Smooth muscle cell of the brain vasculature (primary cell): ENCODE results near the gene BMP8A.
"Not testable (repeated sequence)": the region's sequence is repeated elsewhere in the genome, so short reads cannot be mapped to it uniquely, and the experiment has no call there.

Source experiments
- DNase-seq: peaks from one replicate; pipeline ENCODE4 v3.0.0-alpha.2; 2012; ENCODE audit warnings: low read depth, low spot score

BMP8A gene

DNA sequence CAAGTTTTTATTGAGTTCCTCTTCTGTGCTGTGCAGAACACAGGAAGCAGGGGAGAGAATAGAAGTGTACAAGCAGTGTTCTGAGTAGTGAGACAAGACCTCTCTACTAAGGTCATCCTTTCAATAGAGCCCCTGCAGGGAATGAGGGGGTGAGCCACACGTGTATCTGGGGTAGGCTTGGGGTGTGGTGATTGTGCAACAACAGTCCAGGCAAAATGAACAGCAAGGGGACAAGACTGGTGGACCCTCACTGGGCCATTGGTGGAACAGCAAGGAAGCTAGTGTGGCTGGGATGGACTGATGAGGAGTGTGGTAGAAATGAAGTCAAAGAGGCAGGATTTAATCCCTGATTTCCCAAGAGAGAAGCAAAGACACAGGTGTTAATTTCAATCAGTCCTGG is 8.2 kb upstream of the BMP8A start:
- DNase-seq: no peak

DNA sequence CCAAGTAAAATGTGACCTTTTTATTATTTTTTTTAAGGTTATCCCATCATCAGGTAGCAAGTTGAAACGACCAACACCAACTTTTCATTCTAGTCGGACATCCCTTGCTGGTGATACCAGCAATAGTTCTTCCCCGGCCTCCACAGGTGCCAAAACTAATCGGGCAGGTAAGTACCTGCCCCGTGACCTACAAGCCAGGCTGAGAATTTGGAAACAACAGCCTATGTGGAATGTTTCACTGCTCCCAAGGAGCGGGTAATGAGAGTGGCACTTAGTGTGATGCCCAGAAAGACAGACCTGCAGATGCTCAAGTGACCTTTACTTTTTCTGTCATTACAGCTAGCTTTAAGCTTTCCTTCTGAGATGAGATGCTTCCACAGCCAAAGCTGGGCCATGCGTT is 6.9 kb upstream of the BMP8A start:
- DNase-seq: no peak

DNA sequence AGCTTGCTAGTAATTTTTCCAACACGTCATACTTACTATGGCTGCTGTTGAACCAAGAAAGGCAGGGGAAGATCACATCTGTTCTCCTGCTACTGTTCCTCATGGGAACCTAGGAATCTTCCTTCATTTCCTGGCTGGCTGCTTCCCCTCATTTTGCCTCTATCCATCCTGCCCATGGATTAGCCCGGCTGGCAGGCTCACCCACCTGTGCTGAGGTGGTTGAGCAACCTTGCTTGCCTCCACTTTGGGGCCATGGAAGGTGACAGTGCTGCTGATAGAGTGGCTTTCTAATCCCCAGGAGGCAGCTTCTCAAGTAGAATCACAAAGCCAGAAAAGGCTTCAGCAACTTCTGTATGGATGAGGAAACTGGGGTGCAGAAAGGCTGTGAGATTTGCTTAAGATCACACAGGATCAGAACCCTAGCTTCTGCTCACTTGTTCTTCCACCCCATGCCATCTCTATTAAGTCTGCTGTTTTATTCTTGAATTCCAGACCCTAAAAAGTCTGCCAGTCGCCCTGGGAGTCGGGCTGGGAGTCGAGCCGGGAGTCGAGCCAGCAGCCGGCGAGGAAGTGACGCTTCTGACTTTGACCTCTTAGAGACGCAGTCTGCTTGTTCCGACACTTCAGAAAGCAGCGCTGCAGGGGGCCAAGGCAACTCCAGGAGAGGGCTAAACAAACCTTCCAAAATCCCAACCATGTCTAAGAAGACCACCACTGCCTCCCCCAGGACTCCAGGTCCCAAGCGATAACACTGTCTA is 6.2 kb upstream of the BMP8A start:
- no peak for DNase-seq

DNA sequence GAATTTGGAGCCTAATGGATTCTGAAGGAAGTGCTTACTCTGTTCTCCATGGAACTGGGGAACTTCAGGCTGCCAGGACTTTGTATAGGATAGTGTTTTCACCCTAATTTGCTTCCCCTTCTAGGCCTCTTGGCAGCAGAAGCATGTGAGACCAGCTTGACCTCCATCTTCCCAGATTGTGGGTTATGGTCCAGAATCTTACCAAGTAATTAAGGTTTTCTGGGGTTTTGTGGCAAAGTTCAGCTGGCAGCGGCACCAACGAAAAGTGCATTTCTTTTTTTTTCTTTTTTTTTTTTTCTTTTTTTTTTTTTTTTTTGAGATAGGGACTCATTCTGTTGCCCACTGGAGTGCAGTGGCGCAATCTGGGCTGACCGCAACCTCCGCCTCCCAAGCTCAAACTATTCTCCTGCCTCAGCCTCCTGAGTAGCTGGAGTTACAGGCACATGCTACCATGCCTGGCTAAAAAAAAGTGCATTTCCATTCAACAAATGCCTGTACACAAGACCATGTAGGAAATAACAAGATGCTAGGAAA is 3.4 kb upstream of the BMP8A start:
- no peak for DNase-seq

DNA sequence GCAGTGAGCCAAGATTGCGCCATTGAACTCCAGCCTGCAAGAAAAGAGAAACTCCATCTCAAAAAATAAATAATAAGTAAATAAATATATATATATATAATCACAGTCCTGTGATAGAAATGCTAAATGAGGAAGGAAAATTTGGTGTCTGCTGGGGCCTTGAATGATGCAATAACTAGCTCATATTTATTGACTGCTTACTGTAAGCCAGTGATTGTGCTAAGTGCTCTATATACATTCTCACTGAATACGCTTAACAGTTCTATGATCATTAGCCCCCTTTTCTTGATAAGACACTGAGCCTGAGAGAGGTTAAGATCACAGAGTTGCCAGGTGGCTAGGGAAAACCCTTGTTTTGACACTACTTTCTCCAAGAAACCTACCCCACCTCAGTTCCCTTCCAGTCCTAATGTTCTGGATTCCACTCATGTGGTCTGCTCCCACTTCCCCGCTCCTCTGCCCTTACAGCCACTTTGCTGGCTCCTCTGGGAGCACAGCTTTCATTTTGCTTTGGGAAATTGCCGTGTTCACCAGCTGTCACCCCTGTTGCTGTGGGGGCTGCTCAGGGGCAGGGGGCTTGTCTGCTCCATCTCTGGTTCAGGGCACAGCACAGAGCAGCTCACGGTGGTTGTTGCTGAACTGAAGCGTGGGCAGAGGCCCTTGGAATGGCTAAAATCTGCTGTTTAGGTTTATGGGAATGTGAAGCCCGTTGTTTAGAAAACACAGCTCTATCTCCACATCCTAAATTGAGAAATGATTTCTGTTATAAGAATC is 2.5 kb upstream of the BMP8A start:
- no peak for DNase-seq

DNA sequence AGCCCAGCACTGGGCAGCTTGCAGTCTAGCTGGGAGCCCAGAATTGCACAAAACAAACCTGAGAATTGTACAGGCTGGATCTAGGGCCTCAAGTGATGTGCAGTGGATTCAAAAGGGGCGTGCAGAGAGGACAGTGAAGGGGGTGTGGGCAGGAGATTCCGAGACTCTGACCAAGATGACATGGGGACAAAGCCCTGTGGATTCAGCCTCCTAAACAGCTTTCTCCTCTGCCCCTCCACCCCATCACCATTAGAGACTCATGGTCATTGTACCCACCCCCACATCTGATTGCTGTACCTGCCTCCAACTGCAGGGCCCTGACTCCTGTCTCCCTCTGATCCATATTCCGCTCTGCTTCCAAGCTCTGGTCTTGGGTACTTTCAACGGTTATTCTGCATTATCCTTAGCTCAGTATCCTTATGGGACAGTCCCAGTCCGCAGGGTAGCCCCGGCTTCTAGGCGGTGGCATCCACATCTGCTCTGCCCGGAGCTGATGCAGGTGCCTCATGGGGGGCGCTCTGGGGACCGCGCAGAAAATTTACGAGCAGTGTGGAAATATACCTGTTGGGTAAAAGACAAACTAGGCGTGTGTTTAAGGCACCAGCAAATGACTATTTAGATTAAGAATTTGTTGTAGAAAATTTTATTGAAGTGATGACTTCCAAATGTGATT is 1.7 kb upstream of the BMP8A start:
- DNase-seq: no peak

DNA sequence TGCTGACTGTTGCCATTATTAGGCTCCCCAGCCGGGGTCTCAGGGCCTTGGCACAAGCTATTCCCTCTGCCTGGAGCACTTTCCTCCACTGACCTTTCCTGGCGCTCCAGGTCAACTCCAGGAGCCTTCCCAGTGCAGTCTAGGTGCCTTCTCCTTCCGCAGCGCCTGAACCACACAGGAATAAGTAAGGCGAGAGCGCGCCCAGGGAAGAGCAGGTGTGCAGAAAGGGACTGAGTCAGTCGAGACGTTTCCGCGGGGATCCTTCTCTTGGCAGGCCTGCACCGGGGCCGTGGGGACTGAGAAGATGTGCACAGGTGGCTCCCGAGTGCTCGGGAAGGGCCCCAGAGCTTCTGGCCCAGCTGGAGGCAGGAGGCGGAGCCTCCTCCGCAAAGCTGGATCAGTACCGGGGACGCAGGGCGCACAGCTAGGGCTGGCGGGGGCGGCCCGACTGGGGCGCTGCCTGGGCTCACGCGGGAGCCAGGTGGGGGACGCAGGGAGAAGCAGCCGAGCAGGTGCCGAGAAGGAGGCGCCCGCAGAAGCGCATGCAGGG is 765 bp upstream of the BMP8A start:
- DNase-seq: no peak

DNA sequence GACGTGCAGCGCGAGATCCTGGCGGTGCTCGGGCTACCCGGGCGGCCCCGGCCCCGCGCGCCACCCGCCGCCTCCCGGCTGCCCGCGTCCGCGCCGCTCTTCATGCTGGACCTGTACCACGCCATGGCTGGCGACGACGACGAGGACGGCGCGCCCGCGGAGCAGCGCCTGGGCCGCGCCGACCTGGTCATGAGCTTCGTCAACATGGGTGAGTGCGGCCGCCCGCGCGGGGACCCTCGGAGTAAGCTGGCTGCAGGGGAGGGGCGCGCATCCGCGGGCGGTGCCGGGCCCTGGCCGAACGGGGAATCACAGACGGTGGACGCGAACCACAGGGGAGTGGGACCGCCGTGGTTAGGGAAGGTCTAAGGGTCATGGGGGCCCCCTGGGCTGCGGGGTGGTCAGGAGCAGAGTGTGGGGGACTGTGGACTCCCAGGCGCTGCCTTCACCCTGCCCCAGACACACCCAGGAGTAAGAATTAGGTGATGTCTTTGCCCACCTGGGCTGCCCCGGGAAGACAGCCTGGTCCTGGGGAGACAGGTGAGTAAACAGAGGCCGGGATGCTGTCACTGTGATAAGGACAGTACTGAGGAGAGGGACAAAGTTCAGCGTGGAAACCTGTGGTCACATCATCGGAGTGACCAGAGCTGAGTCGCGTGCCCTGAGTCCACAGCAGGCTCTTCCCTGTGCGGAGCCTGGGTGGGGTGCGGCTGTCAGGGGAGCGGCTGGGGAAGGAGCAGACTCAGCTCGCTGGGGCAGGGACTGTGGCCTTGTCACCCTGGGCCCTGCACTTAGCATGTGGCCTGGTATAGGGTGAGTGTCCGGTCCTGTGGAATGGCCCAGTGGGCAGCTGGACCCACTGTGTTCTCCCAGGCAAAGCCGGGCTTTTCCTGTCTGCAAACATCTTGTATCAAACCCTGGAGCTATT is 944 bp downstream of the BMP8A start:
- DNase-seq: not testable (repeated sequence)

DNA sequence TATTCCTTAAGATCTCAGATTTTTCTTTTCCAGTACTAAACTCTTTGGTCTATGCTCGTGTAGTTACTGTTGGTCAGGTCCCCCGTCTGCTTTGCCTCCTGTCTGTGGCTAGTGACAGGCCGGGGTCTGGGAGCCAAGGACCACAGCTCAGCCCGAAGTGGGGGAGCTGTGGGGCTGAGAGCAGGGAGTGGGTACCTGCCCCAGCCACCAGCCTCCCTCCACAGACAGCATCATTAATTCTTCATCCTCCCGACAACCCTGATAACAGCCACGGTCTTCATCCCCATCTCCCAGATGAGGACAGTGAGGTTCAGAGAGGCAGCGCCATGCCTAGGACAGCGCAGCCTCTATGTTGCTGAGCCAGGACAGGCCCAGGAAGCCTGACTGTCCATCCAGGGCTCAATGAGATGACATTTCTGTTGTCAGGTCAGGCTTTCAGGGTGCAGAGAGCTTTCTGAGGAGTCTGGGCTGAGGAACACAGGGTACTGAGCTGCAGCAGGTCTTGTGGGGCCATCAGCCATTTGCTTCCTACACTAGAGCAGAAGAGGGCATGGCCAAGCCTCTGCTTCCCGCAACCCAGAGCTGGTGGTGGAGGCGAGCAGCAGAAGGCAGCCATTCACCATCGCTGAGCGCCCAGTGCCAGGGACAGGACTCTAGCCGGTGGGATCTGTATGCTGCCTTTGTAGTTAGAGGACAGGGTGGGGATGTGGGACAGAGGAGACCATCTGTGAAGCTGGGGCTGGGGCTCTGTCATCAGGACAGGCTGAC is 1.8 kb downstream of the BMP8A start:
- DNase-seq: not testable (repeated sequence)

DNA sequence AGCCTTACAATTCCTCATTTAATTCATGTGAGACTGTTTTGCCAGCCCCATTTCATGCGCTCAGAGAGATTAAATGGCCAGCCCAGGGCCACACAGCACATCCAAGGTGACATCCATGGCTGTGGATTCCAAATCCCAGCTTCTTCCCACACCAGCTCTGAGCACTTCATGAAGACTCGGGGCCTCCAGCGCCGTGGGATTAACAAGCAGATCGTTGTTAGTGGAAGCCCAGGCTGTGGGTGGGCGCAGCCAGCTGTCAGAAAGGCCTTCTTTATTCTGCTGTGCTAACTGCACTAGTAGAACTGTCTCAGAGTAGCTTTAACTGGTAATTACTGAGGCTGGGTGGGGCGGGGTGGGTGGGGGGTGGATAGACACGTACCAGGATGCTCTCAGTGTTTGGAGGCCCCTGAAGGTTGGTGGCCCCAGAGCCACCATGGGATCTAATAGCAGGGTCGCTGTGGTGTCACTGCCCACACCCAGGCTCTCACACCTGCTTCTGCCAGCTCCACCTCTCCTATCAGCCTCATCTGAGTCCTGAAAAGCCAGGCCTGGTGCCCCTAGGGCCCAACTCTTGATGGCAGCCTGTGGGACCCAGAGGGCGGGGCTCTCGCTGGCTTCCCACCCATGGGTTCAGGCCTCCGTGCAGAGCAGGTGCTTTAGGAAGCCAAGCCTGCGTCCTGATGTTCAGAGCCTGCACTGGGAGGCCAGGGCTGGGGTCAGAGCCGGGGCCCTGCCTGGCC is 3.4 kb downstream of the BMP8A start:
- no peak for DNase-seq

DNA sequence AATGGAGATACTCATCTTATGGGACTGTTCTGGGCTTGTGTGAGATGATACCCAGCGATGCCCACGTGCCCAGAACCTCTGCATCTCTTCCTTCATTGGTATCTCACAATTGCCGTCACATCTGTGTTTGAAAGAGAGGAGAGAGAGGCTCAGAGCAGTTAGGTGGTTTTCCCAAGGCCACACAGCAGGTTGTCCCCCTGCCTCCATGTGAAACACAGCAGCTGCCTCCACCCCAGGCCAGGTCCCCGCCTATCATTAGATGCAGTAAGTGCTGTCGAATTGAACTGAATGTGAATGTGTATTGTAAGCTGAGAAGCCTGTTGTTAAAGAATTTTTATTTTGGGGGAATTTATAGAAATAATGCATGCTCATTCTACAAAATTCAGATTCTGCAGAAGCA is 5.1 kb downstream of the BMP8A start:
- not testable (repeated sequence) for DNase-seq

DNA sequence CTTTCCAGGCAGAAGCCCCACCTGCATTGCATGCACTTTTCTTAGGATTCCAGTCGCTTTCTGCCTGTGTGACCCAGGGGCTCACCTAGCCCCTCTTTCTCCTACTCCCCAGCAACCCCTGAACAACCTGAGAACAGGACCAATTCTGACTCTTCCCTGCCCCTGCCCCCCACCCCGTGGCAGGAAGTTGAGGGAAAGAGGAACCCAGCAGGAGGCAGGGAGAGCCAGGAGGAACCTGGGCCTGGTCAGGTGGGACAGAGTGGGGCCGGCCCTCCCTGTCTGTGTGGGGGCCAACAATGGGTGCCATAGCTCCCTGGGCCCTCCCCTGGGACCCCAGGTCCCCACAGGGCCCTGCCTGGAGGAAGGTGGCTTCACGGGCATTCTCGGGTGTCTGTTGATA is 6.1 kb downstream of the BMP8A start:
- DNase-seq: no peak

DNA sequence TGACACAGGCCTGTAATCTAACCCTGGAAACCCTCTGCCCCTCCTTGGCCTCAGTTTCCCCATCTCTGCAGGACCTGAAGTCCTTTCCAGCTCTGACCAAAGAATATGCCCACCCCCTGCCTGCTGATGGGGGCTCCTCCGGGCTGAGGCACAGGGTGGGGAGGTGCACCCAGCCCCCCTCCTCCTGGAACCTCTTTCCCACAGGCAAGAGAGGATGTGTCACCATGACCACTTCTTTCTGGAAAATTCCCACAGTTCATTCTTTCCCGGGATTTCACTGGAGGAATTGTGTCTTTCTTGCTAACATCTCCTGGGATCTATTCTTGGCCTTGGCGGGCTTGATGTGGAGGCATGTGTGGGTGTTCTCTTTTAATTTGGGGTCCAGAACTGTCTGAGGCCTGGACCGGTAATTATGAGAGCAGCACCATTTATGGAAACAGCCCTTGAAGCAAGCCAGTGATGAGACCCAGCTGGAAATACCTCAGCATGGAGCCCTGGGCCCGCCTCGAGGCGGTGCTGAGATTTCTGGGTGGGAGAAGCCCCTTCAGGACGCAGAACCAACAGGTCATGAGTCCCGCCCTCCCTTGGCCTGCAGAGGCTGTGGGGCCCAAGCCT is 6.8 kb downstream of the BMP8A start:
- DNase-seq: not testable (repeated sequence)

DNA sequence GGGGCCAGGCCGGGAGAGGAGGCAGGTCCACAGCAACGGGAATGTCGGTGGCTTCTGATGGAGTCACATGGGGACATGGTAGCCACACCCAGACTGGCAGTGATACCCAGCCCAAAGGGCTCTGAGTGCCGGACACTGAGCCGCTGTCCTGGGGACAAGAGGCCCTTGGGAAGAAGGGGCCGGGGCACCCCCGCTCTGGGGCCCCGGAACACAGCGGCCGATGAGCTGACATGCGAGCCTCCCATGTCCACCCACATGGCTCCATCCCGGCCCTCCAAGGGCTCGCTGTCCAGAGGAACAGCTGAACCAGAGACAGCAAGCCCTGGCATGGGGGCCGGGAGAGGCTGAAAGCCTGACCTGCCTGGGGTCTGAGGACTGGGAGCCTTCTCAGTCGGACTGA is 7.4 kb downstream of the BMP8A start:
- not testable (repeated sequence) for DNase-seq

DNA sequence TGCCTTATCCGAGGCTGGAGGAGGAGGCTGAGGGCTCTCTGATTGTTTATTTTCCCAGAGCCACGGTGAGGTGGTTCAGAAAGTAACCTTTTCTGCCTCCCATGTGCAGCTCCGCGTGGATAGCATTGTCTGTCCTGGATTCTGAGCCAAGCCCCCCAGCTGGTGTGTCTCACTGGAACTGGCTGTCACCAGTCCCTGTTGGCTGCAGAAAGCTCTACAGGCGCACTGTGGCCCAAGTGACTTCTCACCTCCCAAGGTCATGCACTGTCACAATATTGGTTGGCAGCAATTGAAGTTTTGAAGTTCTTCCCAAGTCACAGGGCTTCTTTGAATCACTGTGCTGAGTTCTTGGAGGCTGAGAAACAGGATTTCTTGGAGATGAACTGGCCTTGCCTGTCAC is 8.2 kb downstream of the BMP8A start:
- DNase-seq: no peak

DNA sequence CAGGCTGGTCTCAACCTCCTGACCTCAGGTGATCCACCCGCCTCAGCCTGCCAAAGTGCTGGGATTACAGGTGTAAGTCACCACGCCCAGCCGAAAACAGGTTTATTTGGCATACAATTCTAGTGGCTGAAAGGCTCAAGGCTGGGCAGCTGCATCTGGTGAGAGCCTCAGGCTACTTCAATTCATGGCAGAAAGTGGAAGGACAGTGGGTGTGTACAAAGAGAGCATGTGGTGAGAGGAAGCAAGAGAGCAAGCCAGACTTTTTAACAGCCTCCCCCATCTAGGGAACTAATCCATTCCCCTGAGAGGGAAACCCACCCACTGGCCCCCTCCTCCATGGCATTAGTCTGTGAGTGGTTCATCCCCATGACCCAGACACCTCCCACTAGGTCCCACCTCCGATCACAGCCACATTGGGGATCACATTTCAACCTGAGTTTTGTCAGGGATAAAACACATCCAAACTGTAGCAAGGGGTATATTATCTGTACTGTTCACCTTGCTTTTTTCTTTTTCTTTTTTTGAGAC is 9.5 kb downstream of the BMP8A start:
- DNase-seq: no peak

DNA sequence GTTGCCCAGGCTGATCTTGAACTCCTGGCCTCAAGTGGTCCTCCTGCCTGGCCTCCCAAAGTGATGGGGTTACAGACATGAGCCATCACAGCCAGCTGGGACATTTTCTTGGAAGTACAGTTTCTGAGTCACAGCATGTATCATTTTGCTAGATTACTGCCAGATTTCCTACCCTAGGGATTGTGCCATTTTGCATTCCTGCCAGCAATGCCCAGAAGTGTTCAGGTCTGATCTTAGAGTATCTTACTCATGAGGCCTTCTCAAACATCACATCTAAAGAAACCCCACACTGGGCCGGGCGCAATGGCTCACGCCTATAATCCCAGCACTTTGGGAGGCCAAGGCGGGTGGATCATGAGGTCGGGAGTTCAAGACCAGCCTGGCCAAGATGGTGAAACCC is 10.2 kb downstream of the BMP8A start:
- DNase-seq: no peak

DNA sequence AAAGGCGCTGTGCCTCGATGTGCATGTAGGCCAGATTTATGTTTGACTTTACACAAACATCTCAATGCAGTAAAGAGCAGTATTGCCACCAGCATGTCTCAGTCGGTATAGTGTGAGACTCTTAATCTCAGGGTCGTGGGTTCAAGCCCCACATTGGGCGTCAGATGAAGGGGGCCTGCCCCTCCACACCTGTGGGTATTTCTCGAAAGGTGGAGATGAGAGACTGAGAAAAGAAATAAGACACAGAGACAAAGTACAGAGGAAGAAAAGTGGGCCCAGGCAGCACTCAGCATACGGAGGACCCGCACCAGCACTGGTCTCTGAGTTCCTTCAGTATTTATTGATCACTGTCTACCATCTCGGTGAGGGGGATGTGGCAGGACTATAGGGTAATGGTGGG is 13.0 kb downstream of the BMP8A start:
- not testable (repeated sequence) for DNase-seq

DNA sequence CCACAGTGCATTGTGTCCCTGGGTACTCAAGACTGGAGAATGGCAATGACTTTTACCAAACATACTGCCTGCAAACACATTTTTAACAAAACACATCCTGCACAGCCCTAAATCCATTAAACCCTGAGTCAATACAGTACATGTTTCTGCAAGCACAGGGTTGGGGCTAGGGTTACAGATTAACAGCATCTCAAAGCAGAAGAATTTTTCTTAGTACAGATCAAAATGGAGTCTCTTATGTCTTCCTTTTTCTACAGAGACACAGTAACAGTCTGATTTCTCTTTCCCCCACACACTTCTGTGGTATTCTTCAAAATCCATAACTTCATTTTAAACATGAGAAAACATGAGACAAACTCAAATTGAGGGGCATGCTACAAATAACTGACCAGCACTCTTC is 13.9 kb downstream of the BMP8A start:
- DNase-seq: no peak
